Activated naive CD4-positive, alpha-beta T cell treated with anti-CD3 and anti-CD28 coated beads for 36 hours (primary cell): ENCODE measurements around the gene CIC. TPM values are rescaled to one million over a fixed set of nuclear protein-coding genes. Genes with fewer than 3 reads are reported as not detected.
"Not testable (repeated sequence)": the region's sequence is repeated elsewhere in the genome, so short reads cannot be mapped to it uniquely, and the experiment has no call there.

ENCODE experiments used
- CTCF ChIA-PET: fragments of 350-600 bp; sonication (Branson Sonifier 250); formaldehyde crosslinking; loops from one replicate; lab custom pipeline; 2021; ENCODE audit warnings: antibody characterized with exemption; lab: Charles Lee
- DNase-seq: peaks from one replicate; pipeline ENCODE4 v3.0.0-alpha.2; 2020
- H3K27ac Mint-ChIP-seq: one replicate; pipeline ENCODE4 v1.8.0; 2021; ENCODE audit warnings: mild to moderate bottlenecking, mixed read lengths
- H3K27me3 Mint-ChIP-seq: one replicate; pipeline ENCODE4 v1.8.0; 2021; ENCODE audit warnings: low read depth, mixed read lengths
- H3K36me3 Mint-ChIP-seq: one replicate; pipeline ENCODE4 v1.8.0; 2021; ENCODE audit warnings: low read depth, mixed read lengths
- H3K4me1 Mint-ChIP-seq: one replicate; pipeline ENCODE4 v1.8.0; 2021; ENCODE audit warnings: low read depth, mixed read lengths
- H3K4me3 Mint-ChIP-seq: one replicate; pipeline ENCODE4 v1.8.0; 2021; ENCODE audit warnings: mild to moderate bottlenecking, moderate library complexity, mixed read lengths
- H3K9me3 Mint-ChIP-seq: one replicate; pipeline ENCODE4 v1.8.0; 2021; ENCODE audit warnings: mixed read lengths
- intact Hi-C: fragments of 100-400 bp; cut with micrococcal nuclease; formaldehyde crosslinking; loops from one replicate; pipeline ENCODE4 v1.15.1; 2023
- total RNA-seq, 2 experiments: library from RNA; stranded (reverse); gene quantifications; one replicate each; pipeline ENCODE4 v1.2.3, GENCODE V29; 2021

The CIC gene
- total RNA-seq, 2 experiments from 2014 or later, result 60.2 to 61.5 TPM

DNA sequence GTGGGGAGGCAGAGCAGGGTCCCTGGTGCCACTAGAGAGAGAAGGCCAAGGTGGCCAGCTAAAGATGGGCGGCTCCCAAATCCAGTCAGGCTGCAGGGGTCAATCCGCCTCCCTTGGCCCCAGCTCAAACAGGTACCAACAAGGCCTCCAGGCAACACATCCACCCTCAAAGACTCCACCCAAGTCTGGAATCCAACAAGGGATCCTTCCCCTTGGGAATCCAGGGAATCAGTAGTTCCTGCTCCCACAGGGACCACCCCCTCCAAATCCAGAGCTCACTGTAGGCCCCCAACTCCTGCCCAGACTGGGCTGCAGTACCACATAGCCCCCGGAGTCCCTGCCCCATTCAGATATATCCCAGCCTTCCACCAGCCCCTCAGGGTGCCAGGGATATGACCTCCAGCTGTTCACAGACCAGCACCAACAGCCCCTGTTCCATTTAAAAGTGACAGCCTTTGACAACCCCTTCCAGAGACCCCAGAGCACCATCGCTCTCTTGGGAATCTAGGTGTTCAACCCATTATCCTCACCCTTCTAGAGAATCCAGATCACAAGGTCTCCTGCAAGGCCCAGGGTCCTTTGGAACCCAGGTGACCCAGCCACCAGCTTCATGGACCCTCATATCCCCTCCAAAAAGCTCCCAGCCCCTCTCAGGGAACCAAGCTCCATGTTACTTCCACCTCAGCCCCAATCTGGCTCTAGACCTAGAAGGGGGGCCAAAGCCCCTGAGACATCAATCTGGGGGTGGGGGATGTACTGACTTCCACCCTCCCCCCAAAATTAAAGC, 17.3 kb upstream of the CIC start:
- Mint-ChIP-seq H3K27ac (peak overlapping the region; percentile 93), H3K36me3 (peaks cover 15% of the 10 kb centered on the region), H3K4me3 (peak overlapping the region; percentile 91), H3K27me3 (no peaks in the 10 kb centered on the region), H3K4me1 (peaks cover 38% of the 10 kb centered on the region), H3K9me3 (no peaks in the 10 kb centered on the region)
- intact Hi-C loops, result no loop called here
- no peak for DNase-seq
- CTCF ChIA-PET, result interaction anchor here (1.1 to 2.8 kb wide), 3 partner anchors 19 to 41 kb away, joined by 3 to 15 read pairs (median 4); no protein-coding TSS in a partner anchor

DNA sequence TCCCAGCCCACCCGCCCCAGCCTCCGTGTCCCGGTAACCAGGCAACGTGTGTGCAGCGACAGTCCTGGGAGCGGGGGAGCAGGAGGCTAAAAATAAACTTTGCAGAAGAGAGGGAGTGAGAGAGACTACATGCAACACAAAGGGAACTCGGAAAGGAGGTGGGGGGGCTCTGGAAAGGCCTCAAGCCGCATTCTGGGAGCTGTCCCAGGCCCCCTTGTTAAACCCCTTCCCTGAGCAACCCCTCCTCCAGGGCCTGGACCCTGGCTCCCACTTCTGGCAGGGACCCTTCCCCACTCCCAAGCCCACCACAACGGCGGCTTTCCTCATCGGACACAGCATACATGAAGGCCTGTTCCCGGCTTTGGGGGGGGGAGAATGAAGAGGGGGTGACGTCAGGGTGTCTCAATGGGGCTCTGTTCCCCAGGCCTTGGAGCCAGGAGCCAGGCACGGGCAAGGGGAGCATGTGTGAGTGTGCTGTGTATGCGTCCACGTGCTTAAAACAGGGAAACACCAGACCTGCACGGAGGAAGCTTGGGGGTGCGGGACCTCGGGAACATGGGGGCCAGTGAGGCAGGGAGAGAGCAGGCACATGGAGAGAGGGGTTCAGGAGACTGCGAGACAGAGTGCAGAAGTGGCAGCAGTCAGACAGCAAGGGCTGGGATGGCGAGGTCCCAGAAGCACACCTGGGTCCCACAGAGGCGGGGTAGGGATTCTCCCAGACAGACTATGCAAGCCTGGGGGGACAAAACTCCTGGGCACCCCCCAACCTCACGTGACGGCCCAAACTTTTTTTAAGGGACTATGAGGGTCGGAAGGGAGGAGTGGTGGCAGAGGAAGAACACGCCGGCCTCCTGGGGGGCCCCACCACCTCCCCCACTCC, 16.4 kb upstream of the CIC start:
- peak; percentile 38 for DNase-seq
- intact Hi-C loops, result no loop called here

DNA sequence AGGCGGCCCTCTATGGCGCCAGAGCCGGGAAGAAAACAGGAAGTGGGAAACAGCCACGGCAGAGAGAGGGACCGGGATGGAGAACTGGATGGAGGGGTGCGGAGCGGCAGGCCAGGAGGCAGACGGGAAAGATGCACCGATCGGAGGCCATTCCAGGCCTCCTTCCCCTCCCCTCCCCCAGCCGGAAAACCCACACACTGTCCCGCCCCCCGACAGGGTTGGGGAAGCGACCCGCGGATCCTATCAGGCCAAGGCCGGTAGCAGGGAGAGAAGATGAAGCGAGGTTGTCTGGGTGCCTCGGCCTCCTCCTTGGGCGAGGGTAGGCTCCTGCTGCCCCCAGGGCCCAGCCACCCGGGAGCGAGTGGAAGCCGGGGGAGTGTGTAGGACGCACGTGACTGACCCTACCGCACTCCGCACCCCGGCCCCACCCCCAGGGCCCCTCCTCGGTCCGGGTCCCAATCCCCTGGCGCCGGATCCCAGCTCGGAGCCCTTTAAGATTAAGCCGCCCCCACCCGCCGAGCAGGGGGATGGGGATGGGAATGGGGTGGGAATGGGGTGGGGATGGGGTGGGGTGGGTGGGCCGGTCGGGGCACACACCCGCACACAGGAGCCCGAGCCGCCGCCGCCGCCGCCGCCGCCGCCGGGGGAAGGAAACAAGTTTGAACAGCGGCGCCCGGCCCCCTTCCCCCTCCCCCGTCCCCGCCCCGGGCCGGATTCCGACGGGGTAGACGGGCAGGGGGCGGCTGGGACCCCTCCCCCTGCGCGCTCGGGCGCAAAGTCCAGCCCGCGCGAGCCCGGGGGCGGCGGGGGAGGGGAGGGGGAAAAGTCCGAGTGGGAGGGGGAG, 15.6 kb upstream of the CIC start:
- CTCF ChIA-PET, result no interaction called here
- Mint-ChIP-seq H3K27ac (peak overlapping the region; percentile 93), H3K9me3 (no peaks in the 10 kb centered on the region), H3K36me3 (peaks cover 11% of the 10 kb centered on the region), H3K27me3 (no peaks in the 10 kb centered on the region), H3K4me3 (peak overlapping the region; percentile 91), H3K4me1 (peaks cover 32% of the 10 kb centered on the region)
- intact Hi-C loops, result loop anchor here (1.0 kb wide), 1 partner anchor 9 kb away; no protein-coding TSS in a partner anchor
- DNase-seq, result peak; percentile 72

More for the DNA sequence above, 16.4 kb upstream of the CIC start:
- CTCF ChIA-PET, result no interaction called here
- H3K9me3 Mint-ChIP-seq, result no peaks in the 10 kb centered on the region
- peaks cover 32% of the 10 kb centered on the region for H3K4me1 Mint-ChIP-seq
- H3K27ac Mint-ChIP-seq, result peak overlapping the region; percentile 93
- H3K4me3 Mint-ChIP-seq, result peak overlapping the region; percentile 91
- no peaks in the 10 kb centered on the region for H3K27me3 Mint-ChIP-seq
- peaks cover 11% of the 10 kb centered on the region for H3K36me3 Mint-ChIP-seq

DNA sequence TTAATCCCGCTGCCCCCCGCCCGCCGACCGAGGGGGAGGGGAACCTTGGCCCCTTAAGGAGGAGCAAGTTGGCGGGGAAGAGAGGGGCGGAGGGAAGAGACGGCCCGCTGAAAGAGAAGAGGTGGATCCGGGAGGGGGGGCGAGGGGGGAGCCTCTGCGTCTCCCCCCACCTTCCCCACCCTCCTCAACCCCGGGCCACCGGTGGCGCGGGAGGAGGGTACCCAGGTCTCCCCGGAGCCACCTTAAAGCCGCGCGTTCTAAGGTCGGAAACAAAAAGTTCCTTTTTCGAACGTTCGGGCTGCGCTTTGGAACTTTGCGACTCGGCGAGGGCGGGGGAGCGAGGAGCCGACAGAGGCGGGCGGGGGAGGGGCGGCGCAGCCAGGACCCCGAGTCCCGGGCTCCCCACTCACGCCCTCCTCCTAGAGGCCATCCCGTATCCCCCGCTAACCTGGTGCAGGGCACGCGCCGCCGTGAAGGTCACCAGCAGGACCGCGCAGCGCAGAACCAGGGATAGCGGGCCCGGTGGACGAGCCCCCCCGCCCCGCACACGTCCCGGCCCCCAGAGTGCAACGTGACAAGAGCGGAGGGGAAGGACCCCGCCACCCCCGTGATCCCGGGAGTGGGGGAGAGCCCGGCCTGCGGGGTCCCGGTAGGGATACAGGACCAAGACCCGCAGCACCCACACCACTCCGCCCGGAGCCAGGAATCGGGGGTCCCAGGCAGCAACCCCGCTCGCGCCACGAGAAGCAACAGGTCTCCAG, 14.8 kb upstream of the CIC start:
- no peaks in the 10 kb centered on the region for H3K27me3 Mint-ChIP-seq
- H3K36me3 Mint-ChIP-seq, result peaks cover 9% of the 10 kb centered on the region
- H3K4me3 Mint-ChIP-seq, result peak overlapping the region; percentile 73
- intact Hi-C loops, result loop anchor here (1.0 kb wide), 1 partner anchor 10 kb away; no protein-coding TSS in a partner anchor
- H3K4me1 Mint-ChIP-seq, result peaks cover 32% of the 10 kb centered on the region
- peak; percentile 86 for DNase-seq
- CTCF ChIA-PET, result no interaction called here
- no peaks in the 10 kb centered on the region for H3K9me3 Mint-ChIP-seq
- H3K27ac Mint-ChIP-seq, result peak overlapping the region; percentile 78

DNA sequence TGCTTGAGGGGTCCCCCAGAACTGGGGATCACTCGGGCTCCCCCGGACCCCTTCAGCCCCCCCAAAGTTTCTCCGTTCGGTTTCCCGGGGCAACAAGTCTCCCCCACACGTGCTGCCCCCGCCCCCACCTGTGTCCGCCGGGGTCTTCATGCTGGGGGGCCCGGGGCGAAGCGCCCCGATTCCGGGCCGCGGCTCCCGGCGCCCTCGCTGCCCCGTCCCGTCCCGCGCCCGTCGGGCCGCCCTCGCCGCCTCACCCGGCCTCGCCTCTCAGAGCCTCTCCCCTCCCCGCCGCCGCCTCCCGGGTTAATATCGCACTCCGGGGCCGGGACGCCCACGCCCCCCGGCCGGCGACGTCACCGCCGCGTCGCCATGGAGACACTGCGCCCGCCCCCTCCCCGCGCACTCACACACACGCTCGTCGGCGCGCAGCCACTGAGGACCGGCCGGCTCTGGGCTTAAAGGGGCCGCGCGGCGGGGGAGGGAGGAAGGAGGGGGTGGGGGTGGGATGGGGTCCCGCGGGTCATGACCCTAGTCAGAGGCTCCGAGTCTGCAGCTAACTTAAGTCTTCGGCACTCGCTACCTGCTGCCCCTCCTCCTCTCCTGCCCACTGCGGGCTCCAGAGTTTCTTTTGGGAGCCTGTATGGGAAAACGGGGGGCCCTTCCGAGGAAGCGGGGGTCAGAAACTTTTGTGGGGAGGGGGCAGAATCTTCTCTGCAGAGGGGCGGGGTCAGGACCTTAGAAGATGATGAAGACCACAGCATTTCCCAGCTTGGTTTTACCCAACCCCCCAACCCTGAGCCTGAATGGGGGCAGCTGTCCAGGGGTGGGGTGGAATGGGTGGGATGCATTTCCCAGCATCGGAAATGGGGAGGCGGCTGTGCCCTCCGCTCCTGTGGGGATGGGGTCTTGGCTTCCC, 13.9 kb upstream of the CIC start, which contains the start of gene ERF:
Gene ERF, minus strand, starts transcription at position 279 of the 916 bp plus-strand sequence. Its CDS starts 129 bp downstream, at position 150.
- DNase-seq, result peak; percentile 93
- peaks cover 7% of the 10 kb centered on the region for H3K36me3 Mint-ChIP-seq
- H3K9me3 Mint-ChIP-seq, result no peaks in the 10 kb centered on the region
- CTCF ChIA-PET, result interaction anchor here (0.8 kb wide), 1 partner anchor 24 kb away, joined by 3 read pairs; no protein-coding TSS in a partner anchor
- peaks cover 29% of the 10 kb centered on the region for H3K4me1 Mint-ChIP-seq
- intact Hi-C loops, result loop anchor here (1.0 kb wide), 5 partner anchors 11 to 123 kb away; partner anchors contain the start of genes DEDD2 and POU2F2
- H3K4me3 Mint-ChIP-seq, result peak within 1 kb of the TSS; percentile 73
- no peaks in the 10 kb centered on the region for H3K27me3 Mint-ChIP-seq
- H3K27ac Mint-ChIP-seq, result peak within 1 kb of the TSS; percentile 78

DNA sequence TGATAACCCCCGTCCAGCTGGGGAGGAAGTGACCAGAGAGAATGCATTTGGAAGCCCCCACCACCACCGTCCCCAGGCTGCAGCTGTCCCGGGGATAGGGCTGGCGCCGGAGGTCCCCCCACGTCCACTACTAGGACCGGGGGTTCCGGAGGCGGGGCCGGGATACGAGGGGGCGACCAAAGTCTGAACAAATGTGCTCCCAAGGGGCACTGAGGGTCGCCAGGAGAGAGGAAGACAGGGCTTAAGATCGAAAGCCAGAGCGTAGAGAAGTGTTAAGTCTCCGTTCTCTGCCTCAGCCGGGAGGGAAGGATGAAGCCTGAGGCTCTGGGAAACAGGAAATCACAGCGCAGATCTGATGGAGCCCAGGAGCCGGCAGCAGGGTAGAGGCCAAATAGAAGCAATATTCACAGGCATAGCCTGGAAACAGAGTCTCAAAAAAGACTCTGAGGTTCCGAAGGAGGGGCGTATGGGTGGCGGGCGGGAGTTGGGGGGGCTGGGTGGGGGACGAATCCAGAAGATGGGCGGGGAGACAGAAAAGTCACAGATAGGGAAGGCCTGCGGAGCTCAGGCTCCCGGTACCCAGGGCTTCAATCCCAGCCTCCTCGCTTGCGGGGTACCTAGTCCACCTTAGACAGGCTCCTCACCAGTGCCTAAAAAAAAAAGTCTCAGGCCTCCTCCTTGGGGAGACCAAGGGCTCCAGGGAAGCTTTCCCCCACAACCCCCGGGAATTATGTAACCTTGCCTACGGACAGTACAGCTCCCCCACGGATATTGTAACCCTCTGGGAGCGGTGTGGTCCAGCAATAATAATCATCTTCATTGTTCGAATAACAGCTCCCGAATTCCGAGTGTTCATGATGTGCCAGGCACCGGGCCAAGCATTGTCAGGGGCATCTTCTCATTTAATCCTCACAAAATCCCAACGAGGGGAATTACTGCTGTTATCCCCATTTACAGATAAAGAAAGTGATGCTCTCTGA, 13.0 kb upstream of the CIC start:
- Mint-ChIP-seq H3K9me3 (no peaks in the 10 kb centered on the region), H3K36me3 (peaks cover 7% of the 10 kb centered on the region), H3K4me3 (peak overlapping the region; percentile 73), H3K27me3 (no peaks in the 10 kb centered on the region), H3K27ac (no peak overlapping the region), H3K4me1 (peaks cover 22% of the 10 kb centered on the region)
- CTCF ChIA-PET, result interaction anchor here (0.6 to 0.8 kb wide), 3 partner anchors 23 to 174 kb away, joined by 3 to 4 read pairs (median 3); no protein-coding TSS in a partner anchor
- intact Hi-C loops, result loop anchor here (1.0 kb wide), 4 partner anchors 12 to 124 kb away; partner anchors contain the start of genes DEDD2 and POU2F2
- DNase-seq, result no peak

DNA sequence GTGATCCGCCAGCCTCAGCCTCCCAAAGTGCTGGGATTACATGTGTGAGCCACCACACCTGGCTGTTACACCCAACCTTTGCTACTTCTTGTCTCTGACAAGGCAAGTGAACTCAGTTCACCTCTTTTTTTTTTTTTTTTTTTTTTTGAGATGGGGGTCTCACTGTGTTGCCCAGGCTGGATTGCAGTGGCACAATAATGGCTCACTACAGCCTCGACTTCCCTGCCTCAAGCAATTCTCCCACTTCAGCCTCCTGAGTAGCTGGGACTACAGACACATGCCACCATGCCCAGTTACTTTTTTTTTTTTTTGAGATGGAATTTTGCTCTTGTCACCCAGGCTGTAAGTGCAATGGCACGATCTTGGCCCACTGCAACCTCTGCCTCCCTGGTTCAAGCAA, 11.2 kb upstream of the CIC start:
- CTCF ChIA-PET, result interaction anchor here (0.9 kb wide), 1 partner anchor 22 kb away, joined by 8 read pairs; no protein-coding TSS in a partner anchor
- intact Hi-C loops, H3K27ac Mint-ChIP-seq, H3K36me3 Mint-ChIP-seq, H3K4me3 Mint-ChIP-seq, DNase-seq, H3K9me3 Mint-ChIP-seq, H3K4me1 Mint-ChIP-seq, H3K27me3 Mint-ChIP-seq: not testable (repeated sequence)

DNA sequence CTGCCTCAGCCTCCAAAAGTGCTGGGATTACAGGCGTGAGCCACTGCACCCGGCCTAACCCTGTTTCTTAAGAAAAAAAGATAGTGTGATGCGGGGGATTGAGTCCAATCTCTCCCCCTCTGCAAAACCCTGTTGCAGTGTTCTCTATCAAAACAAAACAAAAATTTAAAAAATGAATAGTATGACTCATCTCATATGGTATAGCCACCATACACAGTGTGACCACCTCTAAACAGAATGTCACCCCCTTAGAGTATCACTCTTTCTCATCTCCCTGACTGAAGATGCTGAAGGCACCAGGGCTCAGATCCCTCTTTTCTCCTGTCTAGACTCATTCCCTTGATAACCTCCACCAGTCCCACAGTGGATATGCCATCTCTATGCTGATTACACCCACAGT, 7.3 kb upstream of the CIC start:
- no peaks in the 10 kb centered on the region for H3K27me3 Mint-ChIP-seq
- H3K36me3 Mint-ChIP-seq, result no peaks in the 10 kb centered on the region
- H3K27ac Mint-ChIP-seq, result no peak overlapping the region
- H3K4me1 Mint-ChIP-seq, result no peaks in the 10 kb centered on the region
- CTCF ChIA-PET, result no interaction called here
- DNase-seq, result no peak
- no peak overlapping the region for H3K4me3 Mint-ChIP-seq
- H3K9me3 Mint-ChIP-seq, result no peaks in the 10 kb centered on the region
- intact Hi-C loops, result no loop called here

DNA sequence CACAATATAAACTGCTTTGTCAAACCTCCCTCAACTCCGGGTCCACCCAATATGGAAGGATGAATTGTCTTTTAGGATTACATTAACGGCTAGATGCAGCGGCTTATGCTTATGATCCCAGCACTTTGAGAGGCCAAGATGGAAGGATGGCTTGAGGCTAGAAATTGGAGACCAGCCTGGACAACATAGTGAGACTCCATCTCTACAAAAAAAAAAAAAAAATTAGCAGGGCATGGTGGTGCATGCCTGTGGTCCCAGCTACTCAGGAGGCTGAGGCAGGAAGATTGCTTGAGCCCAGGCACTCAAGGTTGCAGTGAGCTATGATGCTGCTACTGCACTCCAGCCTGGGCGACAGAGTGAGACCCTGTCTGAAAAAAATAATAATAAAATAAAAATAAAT, 2.9 kb upstream of the CIC start:
- DNase-seq, H3K9me3 Mint-ChIP-seq, H3K4me3 Mint-ChIP-seq, H3K36me3 Mint-ChIP-seq, intact Hi-C loops, CTCF ChIA-PET, H3K27me3 Mint-ChIP-seq, H3K27ac Mint-ChIP-seq: not testable (repeated sequence)
- peaks cover 22% of the 10 kb centered on the region for H3K4me1 Mint-ChIP-seq
